B cell (primary cell): ENCODE measurements around the gene ATAT1. TPM values are rescaled to one million over a fixed set of nuclear protein-coding genes. Genes with fewer than 3 reads are reported as not detected.
A peak's percentile ranks its signal among the peaks of the same experiment; 100 is the strongest.

ENCODE experiments used
- ATAC-seq: fragments of 200-7000 bp; cut with Tn5 transposase; one replicate; pipeline ENCODE4 v1.10.0; 2021; ENCODE audit warnings: low read depth, mild to moderate bottlenecking, moderate number of reproducible peaks, moderate library complexity
- CTCF ChIA-PET: fragments of 350-600 bp; sonication (Branson Sonifier 250); formaldehyde crosslinking; loops from one replicate; lab custom pipeline; 2021; ENCODE audit warnings: antibody characterized with exemption, inconsistent platforms; lab: Charles Lee
- POLR2A ChIA-PET: fragments of 350-600 bp; sonication (Branson Sonifier 250); formaldehyde crosslinking; loops from one replicate; lab custom pipeline; 2021; ENCODE audit warnings: antibody characterized with exemption; lab: Charles Lee
- DNase-seq: peaks from one replicate; pipeline ENCODE4 v3.0.0; 2013
- H2AFZ ChIP-seq: 2 replicates; pipeline ENCODE4 v1.6.1; 2012; ENCODE audit warnings: mild to moderate bottlenecking, low read depth, low read length; ENCODE audit not compliant: insufficient read depth, poor library complexity, severe bottlenecking
- H3K27ac ChIP-seq, 2 donors: 1 replicate in 1 of 2; 2 replicates in 1 of 2; pipeline ENCODE4 v1.5.1; 2012 to 2013; ENCODE audit warnings: low read length in 2 of 2, mild to moderate bottlenecking in 2 of 2, moderate library complexity in 1 of 2
- H3K27me3 ChIP-seq, 4 experiments: fragments of 200-600 bp in 1 of 4; sonication (generic) in 1 of 4; replicated peaks in 1 of 4; 1 replicate in 2 of 4; 2 replicates in 2 of 4; pipeline versions ENCODE4 v1.6.1 to v1.7.0; 2013 to 2016; ENCODE audit warnings: low read length in 3 of 4, mild to moderate bottlenecking in 2 of 4, mixed read lengths in 1 of 4, moderate library complexity in 1 of 4; ENCODE audit not compliant: insufficient read depth in 4 of 4, control insufficient read depth in 3 of 4; ENCODE audit errors: control extremely low read depth in 1 of 4
- H3K36me3 ChIP-seq, 2 experiments: replicated peaks in 1 of 2; 1 replicate in 1 of 2; 2 replicates in 1 of 2; pipeline versions ENCODE4 v1.6.1 to v1.7.1; 2013; ENCODE audit warnings: low read length in 1 of 2; ENCODE audit not compliant: insufficient read depth in 2 of 2, control insufficient read depth in 1 of 2; ENCODE audit errors: control extremely low read depth in 1 of 2, extremely low read depth in 1 of 2
- H3K4me1 ChIP-seq, 2 donors: fragments of 200-600 bp in 1 of 2; sonication (generic) in 1 of 2; 1 replicate in 1 of 2; 2 replicates in 1 of 2; pipeline versions ENCODE4 v1.5.1 to v1.6.1; 2013 to 2017; ENCODE audit warnings: low read length in 2 of 2; ENCODE audit not compliant: control insufficient read depth in 2 of 2, insufficient read depth in 2 of 2
- H3K4me2 ChIP-seq: replicated peaks from 2 replicates; pipeline ENCODE3; 2012; ENCODE audit warnings: mild to moderate bottlenecking, low read depth, low read length; ENCODE audit not compliant: poor library complexity, severe bottlenecking
- H3K4me3 ChIP-seq, 5 experiments: fragments of 200-600 bp in 1 of 5; sonication (generic) in 1 of 5; 1 replicate in 3 of 5; 2 replicates in 2 of 5; pipeline versions ENCODE4 v1.5.1 to v1.7.0; 2011 to 2016; ENCODE audit warnings: low read length in 4 of 5, mild to moderate bottlenecking in 4 of 5, low read depth in 2 of 5, control low read depth in 1 of 5, moderate library complexity in 1 of 5; ENCODE audit not compliant: insufficient read depth in 1 of 5; ENCODE audit errors: control extremely low read depth in 1 of 5, extremely low read depth in 1 of 5
- H3K79me2 ChIP-seq: fragments of 200-600 bp; sonication (generic); one replicate; pipeline ENCODE4 v1.6.0; 2016; ENCODE audit warnings: low read length; ENCODE audit not compliant: control insufficient read depth, insufficient read depth
- H3K9ac ChIP-seq: fragments of 200-600 bp; sonication (generic); 2 replicates; pipeline ENCODE4 v1.6.1; 2017; ENCODE audit warnings: mild to moderate bottlenecking, low read length, moderate library complexity
- H3K9me3 ChIP-seq, 3 donors: one replicate each; pipeline versions ENCODE4 v1.6.1 to v1.7.1; 2013; ENCODE audit warnings: low read length in 2 of 3; ENCODE audit not compliant: control insufficient read depth in 2 of 3, insufficient read depth in 1 of 3; ENCODE audit errors: control extremely low read depth in 1 of 3
- H4K20me1 ChIP-seq: 2 replicates; pipeline ENCODE4 v1.6.0; 2012; ENCODE audit warnings: mild to moderate bottlenecking, low read length; ENCODE audit not compliant: insufficient read depth, control insufficient read depth, poor library complexity, severe bottlenecking
- H3K27ac Mint-ChIP-seq: one replicate; pipeline ENCODE4 v1.8.0; 2021; ENCODE audit warnings: mixed read lengths
- H3K27me3 Mint-ChIP-seq: one replicate; pipeline ENCODE4 v1.8.0; 2021; ENCODE audit warnings: mixed read lengths
- H3K4me1 Mint-ChIP-seq: one replicate; pipeline ENCODE4 v1.8.0; 2021; ENCODE audit warnings: mixed read lengths
- H3K4me3 Mint-ChIP-seq: one replicate; pipeline ENCODE4 v1.8.0; 2021; ENCODE audit warnings: mixed read lengths
- H3K9me3 Mint-ChIP-seq: one replicate; pipeline ENCODE4 v1.8.0; 2022; ENCODE audit warnings: mixed read lengths; ENCODE audit not compliant: insufficient read depth
- CTCF ChIP-seq: fragments of 200-600 bp; IDR thresholded peaks from one replicate; pipeline ENCODE4 v1.8.0; 2022; ENCODE audit warnings: antibody characterized with exemption, mild to moderate bottlenecking
- EZH2 ChIP-seq: IDR thresholded peaks from 2 replicates; pipeline ENCODE4 v1.6.1; 2012; ENCODE audit warnings: borderline replicate concordance, low read depth, mild to moderate bottlenecking, moderate library complexity, low read length; ENCODE audit not compliant: insufficient read depth, poor library complexity, severe bottlenecking
- WGBS: methylation state at CpG from one replicate; pipeline ENCODE4 v1.1.5; 2013; ENCODE audit warnings: missing lambda C conversion rate; ENCODE audit not compliant: insufficient coverage; 5-methylcytosine and 5-hydroxymethylcytosine counted together
- intact Hi-C: fragments of 100-400 bp; cut with micrococcal nuclease; formaldehyde crosslinking; loops from one replicate; pipeline ENCODE4 v1.10.0; 2022
- polyA plus RNA-seq: library from polyadenylated mRNA; depleted of rRNA; stranded (reverse); fragments of >200 nt; gene quantifications from 2 replicates; pipeline ENCODE4 v1.2.3, GENCODE V29; 2012
- total RNA-seq, 2 donors: library from RNA; stranded (reverse); fragments of 120-200 nt in 1 of 2; gene quantifications; 1 replicate in 1 of 2; 2 replicates in 1 of 2; pipeline versions ENCODE4 v1.2.3 to v1.2.4, GENCODE V29; 2013 to 2022

Gene ATAT1
- total and polyA plus RNA-seq, 2 donors (not counting 1 experiment from before 2014, with no cell fraction given), result 15.7 to 21.5 TPM

- Histone ChIP-seq H3K4me3 (no peak overlapping the region), H3K79me2 (peaks cover 18% of the 10 kb centered on the region), H2AFZ (no peak overlapping the region), H4K20me1 (peaks cover 13% of the 10 kb centered on the region), H3K9me3 (no peaks in the 10 kb centered on the region), H3K9ac (no peak overlapping the region), H3K36me3 (peaks cover 0 to 30% of the 10 kb centered on the region in 2 experiments), H3K27me3 (no peaks in the 10 kb centered on the region), H3K27ac (no peak overlapping the region), H3K4me1 (peaks cover 10 to 19% of the 10 kb centered on the region in 2 donors), H3K4me2 (peak overlapping the region; percentile 84)
- no peak for DNase-seq
- ChIA-PET POLR2A (interaction anchor here (0.6 to 3.4 kb wide), 3 partner anchors 51 to 89 kb away, joined by 3 to 22 read pairs (median 3); no protein-coding TSS in a partner anchor), CTCF (interaction anchor here (1.1 to 19.8 kb wide), 6 partner anchors 11 to 191 kb away, joined by 3 to 963 read pairs (median 12); partner anchors contain the start of genes MDC1 and TUBB)
- Mint-ChIP-seq H3K27me3 (no peaks in the 10 kb centered on the region), H3K4me3 (peak overlapping the region; percentile 68), H3K27ac (peak overlapping the region; percentile 57), H3K4me1 (peaks cover 23% of the 10 kb centered on the region), H3K9me3 (no peaks in the 10 kb centered on the region)
- ATAC-seq, result no peak
- WGBS, result 96% methylated on average over 19 of the region's 27 CpGs
- intact Hi-C loops, result loop anchor here (5.0 kb wide), 1 partner anchor 114 kb away; the partner anchor contains the start of genes GNL1 and PRR3
- TF ChIP-seq CTCF, result no peak
- no peak for TF ChIP-seq EZH2
Measured at GRCh38 chr6:30670760-30671527, 44.3 kb downstream of the ATAT1 start.
